AG09319 (cell line): ENCODE measurements around the gene CXCR2.
"Not testable (repeated sequence)": the region's sequence is repeated elsewhere in the genome, so short reads cannot be mapped to it uniquely, and the experiment has no call there.

ENCODE experiments used
- DNase-seq: peaks from one replicate; pipeline ENCODE4 v3.0.0-alpha.2; 2010; ENCODE audit warnings: low read depth; ENCODE audit errors: extremely low read depth
- TF ChIP-seq, protein P1 (sequence below): IDR thresholded peaks from 2 replicates; pipeline ENCODE4 v1.5.1; 2011; ENCODE audit warnings: low read depth, mild to moderate bottlenecking, inconsistent platforms, low read length, moderate library complexity

Gene CXCR2

DNA sequence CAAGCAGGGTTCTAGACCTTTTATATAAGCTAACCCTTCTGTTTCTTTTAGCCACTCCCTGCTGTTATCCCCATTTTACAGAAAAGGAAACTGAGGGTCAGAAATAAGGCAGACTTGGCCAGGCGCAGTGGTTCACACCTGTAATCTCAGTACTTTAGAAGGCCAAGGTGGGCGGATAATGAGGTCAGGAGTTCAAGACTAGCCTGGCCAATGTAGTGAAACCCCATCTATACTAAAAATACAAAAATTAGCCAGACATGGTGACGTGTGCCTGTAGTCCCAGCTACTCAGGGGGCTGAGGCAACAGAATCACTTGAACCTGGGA is 42.5 kb upstream of the CXCR2 start:
- DNase-seq, result no peak
- TF ChIP-seq, protein P1, sequence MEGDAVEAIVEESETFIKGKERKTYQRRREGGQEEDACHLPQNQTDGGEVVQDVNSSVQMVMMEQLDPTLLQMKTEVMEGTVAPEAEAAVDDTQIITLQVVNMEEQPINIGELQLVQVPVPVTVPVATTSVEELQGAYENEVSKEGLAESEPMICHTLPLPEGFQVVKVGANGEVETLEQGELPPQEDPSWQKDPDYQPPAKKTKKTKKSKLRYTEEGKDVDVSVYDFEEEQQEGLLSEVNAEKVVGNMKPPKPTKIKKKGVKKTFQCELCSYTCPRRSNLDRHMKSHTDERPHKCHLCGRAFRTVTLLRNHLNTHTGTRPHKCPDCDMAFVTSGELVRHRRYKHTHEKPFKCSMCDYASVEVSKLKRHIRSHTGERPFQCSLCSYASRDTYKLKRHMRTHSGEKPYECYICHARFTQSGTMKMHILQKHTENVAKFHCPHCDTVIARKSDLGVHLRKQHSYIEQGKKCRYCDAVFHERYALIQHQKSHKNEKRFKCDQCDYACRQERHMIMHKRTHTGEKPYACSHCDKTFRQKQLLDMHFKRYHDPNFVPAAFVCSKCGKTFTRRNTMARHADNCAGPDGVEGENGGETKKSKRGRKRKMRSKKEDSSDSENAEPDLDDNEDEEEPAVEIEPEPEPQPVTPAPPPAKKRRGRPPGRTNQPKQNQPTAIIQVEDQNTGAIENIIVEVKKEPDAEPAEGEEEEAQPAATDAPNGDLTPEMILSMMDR, result no peak

DNA sequence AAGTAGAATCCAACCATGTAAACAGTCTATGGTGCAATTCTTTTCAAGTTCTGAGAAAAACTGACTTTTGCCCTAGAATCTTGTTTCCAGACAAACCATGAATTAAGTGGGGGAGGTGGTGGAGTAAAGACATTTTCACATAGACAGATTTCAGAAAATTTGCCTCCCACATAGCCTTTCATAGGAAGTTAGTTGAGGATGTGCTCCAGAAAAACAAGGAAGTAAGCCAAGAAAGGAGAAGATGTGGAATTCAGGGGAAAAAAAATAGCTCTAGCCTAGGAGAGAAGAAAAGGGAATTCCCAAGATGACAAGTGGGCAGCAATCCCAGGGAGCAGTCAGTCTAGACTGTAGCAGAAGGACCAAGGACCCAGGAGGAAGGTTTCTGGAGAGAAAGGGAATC is 39.4 kb upstream of the CXCR2 start:
- no peak for DNase-seq
- TF ChIP-seq, protein P1, result no peak

DNA sequence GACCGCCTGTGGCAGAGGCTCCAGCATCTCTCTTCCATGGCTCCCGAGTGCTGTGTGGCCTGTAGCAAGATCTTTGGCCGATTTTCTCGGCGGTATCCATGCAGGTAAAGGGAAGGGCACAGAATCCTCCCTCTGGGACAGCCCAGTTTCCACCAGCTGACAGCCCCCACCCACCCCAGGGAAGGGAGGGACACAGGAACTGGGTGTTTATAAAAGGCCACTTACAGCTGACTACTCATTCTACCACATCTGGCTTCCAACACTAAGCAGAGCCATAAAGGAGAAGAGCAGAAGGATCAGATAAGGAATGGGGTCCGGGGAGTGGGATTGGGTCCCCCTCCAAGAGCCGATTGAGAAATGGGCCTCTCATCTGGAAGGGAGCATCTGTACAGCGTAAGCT is 36.6 kb upstream of the CXCR2 start:
- no peak for DNase-seq
- TF ChIP-seq, protein P1, result no peak

DNA sequence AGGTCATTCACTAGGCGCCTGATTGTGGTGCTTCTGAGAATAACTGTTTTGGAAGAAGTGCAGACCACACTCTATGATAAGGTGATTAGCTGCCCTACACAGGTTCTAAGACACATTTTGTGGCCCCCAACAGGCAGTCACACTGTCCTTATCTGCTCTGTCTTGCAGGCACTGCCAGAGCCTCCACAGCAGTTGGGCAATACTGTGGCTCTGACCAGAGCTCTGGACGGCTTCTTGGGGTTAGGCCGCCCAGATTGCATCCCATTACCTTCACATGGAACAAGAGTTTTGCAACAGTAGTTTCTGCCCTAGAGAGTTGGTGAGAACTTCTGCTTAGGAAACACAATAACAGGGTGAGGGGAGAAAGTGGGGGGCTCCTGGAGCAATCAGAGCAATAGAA is 34.1 kb upstream of the CXCR2 start:
- TF ChIP-seq, protein P1, result no peak
- no peak for DNase-seq

DNA sequence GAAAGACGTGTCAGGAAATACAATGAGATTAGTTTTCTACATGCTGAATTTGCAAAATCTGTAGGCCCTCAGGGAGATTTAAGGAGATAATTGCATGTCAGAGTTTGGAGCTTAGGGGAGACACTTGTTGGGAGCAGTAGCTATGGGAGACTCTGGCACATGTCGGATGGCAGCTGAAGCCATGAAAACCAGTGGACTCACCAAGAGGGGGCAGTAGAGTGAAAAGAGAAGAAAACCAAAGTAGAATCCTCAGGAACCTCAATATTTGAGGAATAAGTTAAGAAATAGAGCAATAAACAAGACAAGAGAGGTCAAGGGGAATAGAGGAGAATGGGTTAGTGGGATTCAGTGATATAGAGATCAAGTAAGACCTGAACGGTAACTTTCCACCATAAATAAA is 31.9 kb upstream of the CXCR2 start:
- DNase-seq, result no peak
- TF ChIP-seq, protein P1, result no peak

DNA sequence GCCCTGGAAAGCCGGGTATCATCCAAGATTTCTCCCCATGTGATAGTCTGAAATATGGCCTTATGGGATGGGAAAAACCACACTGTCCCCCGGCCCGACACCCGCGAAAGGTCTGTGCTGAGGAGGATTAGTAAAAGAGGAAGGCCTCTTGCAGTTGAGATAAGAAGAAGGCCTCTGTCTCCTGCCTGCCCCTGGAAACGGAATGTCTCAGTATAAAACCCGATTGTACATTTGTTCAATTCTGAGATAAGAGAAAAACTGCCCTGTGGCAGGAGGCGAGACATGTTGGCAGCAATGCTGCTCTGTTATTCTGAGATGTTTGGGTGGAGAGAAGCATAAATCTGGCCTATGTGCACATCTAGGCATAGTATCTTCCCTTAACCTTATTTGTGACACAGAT is 30.0 kb upstream of the CXCR2 start:
- TF ChIP-seq, protein P1, result no peak
- DNase-seq, result no peak

DNA sequence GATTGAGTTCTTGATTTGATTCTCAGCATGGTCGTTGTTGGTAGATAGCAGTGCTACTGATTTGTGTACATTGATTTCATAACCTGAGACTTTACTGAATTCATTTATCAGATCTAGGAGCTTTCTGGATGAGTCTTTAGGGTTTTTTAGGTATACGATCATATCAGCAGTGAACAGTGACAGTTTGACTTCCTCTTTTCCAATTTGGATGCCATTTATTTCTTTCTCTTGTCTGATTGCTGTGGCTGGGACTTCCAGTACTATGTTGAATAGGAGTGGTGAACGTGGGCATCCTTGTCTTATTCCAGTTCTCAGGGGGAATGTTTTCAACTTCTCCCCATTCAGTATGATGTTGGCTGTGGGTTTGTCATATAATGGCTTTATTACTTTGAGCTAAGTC is 27.9 kb upstream of the CXCR2 start:
- no peak for DNase-seq
- TF ChIP-seq, protein P1, result no peak

DNA sequence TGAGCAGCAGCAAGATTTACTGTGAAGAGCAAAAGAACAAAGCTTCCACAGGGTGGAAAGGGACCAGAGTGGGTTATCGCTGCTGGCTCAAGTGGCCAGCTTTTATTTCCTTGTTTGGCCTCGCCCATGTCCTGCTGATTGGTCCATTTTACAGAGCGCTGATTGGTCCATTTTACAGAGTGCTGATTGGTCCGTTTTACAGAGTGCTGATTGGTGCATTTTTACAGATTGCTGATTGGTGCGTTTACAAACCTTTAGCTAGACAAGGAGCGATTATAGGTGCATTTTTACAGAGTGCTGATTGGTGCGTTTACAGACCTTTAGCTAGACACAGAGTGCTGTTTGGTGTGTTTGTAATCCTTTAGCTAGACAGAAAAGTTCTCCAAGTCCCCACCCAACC is 17.0 kb upstream of the CXCR2 start:
- DNase-seq, result not testable (repeated sequence)

DNA sequence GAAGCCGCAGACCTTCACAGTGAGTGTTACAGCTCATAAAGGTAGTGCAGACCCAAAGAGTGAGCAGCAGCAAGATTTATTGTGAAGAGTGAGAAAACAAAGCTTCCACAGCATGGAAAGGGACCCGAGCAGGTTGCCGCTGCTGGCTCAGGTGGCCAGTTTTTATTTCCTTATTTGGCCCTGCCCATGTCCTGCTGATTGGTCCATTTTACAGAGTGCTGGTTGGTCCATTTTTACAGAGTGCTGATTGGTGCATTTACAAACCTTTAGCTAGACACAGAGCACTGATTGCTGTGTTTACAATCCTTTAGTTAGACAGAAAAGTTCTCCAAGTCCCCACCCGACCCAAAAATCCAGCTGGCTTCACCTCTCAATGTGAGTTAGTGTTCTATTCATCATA is 4.0 kb upstream of the CXCR2 start:
- not testable (repeated sequence) for DNase-seq

DNA sequence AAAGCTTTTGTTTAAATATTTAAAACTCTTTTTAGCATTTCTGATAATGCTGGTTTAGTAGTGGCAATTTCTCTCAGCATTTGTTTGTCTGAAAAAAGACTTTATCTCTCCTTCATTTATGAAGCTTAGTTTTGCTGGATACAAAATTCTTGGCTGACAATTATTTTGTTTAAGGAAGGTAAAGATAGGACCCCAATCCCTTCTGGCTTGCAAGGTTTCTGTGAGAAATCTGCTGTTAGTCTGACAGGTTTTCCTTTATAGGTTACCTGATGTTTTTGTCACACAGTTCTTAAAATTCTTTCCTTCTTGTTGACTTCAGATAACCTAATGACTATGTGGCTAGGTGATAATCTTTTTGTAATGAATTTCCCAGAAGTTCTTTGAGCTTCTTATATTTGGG is 3.5 kb upstream of the CXCR2 start:
- DNase-seq, result not testable (repeated sequence)
